Activated CD8-positive, alpha-beta T cell treated with anti-CD3 and anti-CD28 coated beads for 36 hours (primary cell): ENCODE measurements around the gene KCNN2. TPM values are rescaled to one million over a fixed set of nuclear protein-coding genes. Genes with fewer than 3 reads are reported as not detected.

ENCODE experiments used
- ATAC-seq: fragments of 200-7000 bp; cut with Tn5 transposase; one replicate; pipeline ENCODE4 v1.10.0; 2021; ENCODE audit warnings: mild to moderate bottlenecking, moderate library complexity
- CTCF ChIA-PET: fragments of 350-600 bp; sonication (Branson Sonifier 250); formaldehyde crosslinking; loops from one replicate; lab custom pipeline; 2021; ENCODE audit warnings: antibody characterized with exemption; lab: Charles Lee
- POLR2A ChIA-PET: fragments of 350-600 bp; sonication (Branson Sonifier 250); formaldehyde crosslinking; loops from one replicate; lab custom pipeline; 2021; ENCODE audit warnings: antibody characterized with exemption; lab: Charles Lee
- DNase-seq: peaks from one replicate; pipeline ENCODE4 v3.0.0-alpha.2; 2020
- H3K27ac Mint-ChIP-seq: one replicate; pipeline ENCODE4 v1.8.0; 2021; ENCODE audit warnings: mild to moderate bottlenecking, mixed read lengths
- H3K27me3 Mint-ChIP-seq: one replicate; pipeline ENCODE4 v1.8.0; 2021; ENCODE audit warnings: mixed read lengths
- H3K36me3 Mint-ChIP-seq: one replicate; pipeline ENCODE4 v1.8.0; 2021; ENCODE audit warnings: low read depth, mixed read lengths
- H3K4me1 Mint-ChIP-seq: one replicate; pipeline ENCODE4 v1.8.0; 2021; ENCODE audit warnings: low read depth, mixed read lengths
- H3K4me3 Mint-ChIP-seq: one replicate; pipeline ENCODE4 v1.8.0; 2021; ENCODE audit warnings: mild to moderate bottlenecking, moderate library complexity, mixed read lengths
- H3K9me3 Mint-ChIP-seq: one replicate; pipeline ENCODE4 v1.8.0; 2021; ENCODE audit warnings: mixed read lengths
- intact Hi-C: fragments of 100-400 bp; cut with micrococcal nuclease; formaldehyde crosslinking; loops from one replicate; pipeline ENCODE4 v1.10.0; 2022
- total RNA-seq, 2 experiments: library from RNA; stranded (reverse); gene quantifications; one replicate each; pipeline ENCODE4 v1.2.3, GENCODE V29; 2021
- TF ChIP-seq, protein P1 (sequence below): fragments of 200-600 bp; IDR thresholded peaks from one replicate; pipeline ENCODE4 v1.8.0; 2022; ENCODE audit warnings: antibody characterized with exemption, mild to moderate bottlenecking

KCNN2 gene
- total RNA-seq, 2 experiments from 2014 or later: not detected

DNA sequence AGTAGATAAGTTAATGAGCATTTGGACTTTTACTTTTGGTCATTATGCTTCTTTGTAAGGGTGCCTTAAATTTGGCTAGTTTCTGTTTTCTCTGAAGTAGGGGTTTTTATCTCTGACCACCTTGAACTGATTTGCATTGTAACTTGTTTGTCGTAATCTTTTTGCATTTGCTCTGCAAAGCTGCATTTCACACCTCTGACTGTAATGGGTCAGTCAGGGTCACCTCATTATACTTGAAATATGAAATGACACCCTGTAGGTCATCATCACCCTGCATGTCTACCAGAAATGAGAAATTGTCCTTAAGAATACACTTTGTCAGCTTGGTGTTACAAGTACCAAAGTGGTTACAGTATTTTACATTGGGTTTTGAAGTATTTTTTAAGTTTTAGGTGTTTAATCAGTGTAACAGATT is 74.0 kb downstream of the KCNN2 start:
- DNase-seq (no peak), ATAC-seq (no peak)
- intact Hi-C loops: no loop called here
- ChIA-PET CTCF (no interaction called here), POLR2A (no interaction called here)
- H3K27ac Mint-ChIP-seq: no peak overlapping the region
- no peaks in the 10 kb centered on the region for H3K9me3 Mint-ChIP-seq
- H3K27me3 Mint-ChIP-seq: peaks cover 12% of the 10 kb centered on the region
- H3K4me3 Mint-ChIP-seq: no peak overlapping the region
- TF ChIP-seq, protein P1, sequence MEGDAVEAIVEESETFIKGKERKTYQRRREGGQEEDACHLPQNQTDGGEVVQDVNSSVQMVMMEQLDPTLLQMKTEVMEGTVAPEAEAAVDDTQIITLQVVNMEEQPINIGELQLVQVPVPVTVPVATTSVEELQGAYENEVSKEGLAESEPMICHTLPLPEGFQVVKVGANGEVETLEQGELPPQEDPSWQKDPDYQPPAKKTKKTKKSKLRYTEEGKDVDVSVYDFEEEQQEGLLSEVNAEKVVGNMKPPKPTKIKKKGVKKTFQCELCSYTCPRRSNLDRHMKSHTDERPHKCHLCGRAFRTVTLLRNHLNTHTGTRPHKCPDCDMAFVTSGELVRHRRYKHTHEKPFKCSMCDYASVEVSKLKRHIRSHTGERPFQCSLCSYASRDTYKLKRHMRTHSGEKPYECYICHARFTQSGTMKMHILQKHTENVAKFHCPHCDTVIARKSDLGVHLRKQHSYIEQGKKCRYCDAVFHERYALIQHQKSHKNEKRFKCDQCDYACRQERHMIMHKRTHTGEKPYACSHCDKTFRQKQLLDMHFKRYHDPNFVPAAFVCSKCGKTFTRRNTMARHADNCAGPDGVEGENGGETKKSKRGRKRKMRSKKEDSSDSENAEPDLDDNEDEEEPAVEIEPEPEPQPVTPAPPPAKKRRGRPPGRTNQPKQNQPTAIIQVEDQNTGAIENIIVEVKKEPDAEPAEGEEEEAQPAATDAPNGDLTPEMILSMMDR: no peak
- no peaks in the 10 kb centered on the region for H3K36me3 Mint-ChIP-seq
- H3K4me1 Mint-ChIP-seq: no peaks in the 10 kb centered on the region

DNA sequence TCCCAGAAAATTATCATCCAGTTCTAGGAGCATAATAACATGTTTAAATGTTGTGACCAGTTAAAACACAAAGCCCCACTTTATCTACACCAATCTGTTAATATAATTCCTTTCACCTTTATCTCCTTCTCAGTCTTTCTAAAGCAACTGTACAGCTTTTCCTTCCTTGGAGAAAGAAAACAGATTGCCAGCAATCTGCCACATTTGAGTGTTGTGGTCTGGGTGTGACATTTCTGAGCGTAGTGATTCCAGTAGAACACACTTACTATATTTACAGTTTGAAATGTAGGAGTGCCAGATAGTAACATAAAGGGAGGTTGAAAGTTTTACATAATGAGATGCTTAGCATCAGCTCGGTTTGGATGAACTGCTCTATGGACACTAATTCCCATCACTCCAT is 76.1 kb downstream of the KCNN2 start:
- Mint-ChIP-seq H3K27ac (no peak overlapping the region), H3K4me1 (no peaks in the 10 kb centered on the region), H3K4me3 (no peak overlapping the region), H3K9me3 (no peaks in the 10 kb centered on the region), H3K36me3 (no peaks in the 10 kb centered on the region), H3K27me3 (peaks cover 15% of the 10 kb centered on the region)
- intact Hi-C loops: no loop called here
- ChIA-PET POLR2A (no interaction called here), CTCF (no interaction called here)
- DNase-seq (no peak), ATAC-seq (no peak)
- TF ChIP-seq, protein P1: no peak

DNA sequence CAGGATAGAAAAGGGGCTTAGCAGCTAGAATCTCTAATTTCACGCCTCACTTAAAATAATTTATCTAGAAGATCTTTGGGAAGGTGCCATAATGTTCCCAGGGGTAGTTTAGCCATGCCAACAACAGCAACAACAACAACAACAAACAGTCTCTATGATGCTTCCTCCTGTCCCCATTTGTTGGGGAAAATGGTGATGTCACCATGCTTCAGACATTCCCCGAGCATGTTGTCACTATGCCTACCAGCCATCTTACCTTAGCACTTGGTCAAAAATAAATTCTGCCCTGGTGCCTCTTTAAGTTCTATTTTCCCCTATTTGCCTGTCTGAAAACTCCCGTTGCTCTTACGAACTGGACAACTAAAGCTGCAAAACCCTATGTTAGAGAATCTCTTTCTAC is 76.6 kb downstream of the KCNN2 start:
- intact Hi-C loops: no loop called here
- ChIA-PET CTCF (interaction anchor here (1.0 kb wide), 1 partner anchor 12 kb away, joined by 4 read pairs; no protein-coding TSS in a partner anchor), POLR2A (no interaction called here)
- H3K27ac Mint-ChIP-seq: no peak overlapping the region
- no peaks in the 10 kb centered on the region for H3K36me3 Mint-ChIP-seq
- no peaks in the 10 kb centered on the region for H3K9me3 Mint-ChIP-seq
- H3K27me3 Mint-ChIP-seq: peaks cover 15% of the 10 kb centered on the region
- H3K4me1 Mint-ChIP-seq: no peaks in the 10 kb centered on the region
- DNase-seq: no peak
- no peak for ATAC-seq
- no peak overlapping the region for H3K4me3 Mint-ChIP-seq
- TF ChIP-seq, protein P1: no peak

DNA sequence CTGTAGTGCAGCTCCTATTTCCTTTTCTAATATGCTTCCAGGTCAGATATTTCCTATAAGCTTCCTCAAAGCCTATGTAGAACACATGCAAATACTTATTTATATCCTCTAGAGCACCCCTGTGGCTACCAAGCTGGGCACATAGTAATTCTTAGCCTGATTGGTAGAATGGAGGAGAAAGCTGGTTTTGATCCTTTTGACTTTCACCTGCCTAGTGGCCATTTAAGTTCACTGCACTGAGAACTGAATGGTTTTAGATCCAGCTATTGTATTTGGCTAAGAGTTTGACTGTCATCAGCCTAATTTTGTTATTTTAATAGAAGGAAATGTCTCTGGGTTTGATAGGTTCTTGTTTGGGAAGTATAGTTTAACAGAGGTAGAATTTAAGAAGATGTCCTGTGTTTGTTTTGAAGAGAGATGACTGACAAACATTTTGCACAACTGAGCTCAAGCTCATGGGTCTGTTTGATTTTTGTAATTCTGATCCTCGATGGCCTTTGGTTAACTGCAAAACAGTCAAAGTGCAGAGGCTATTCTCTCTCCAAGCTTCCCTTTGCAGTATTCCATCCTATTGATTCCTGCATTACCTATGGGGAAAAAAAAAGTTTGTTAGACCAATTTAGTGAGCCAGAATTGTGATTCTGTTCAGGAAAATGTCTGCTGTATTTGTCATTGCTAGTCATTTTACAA is 85.4 kb downstream of the KCNN2 start:
- ChIA-PET CTCF (interaction anchor here (0.8 to 1.9 kb wide), 5 partner anchors 9 to 835 kb away, joined by 3 to 8 read pairs (median 5); no protein-coding TSS in a partner anchor), POLR2A (no interaction called here)
- no peaks in the 10 kb centered on the region for H3K4me1 Mint-ChIP-seq
- H3K27ac Mint-ChIP-seq: no peak overlapping the region
- no peaks in the 10 kb centered on the region for H3K9me3 Mint-ChIP-seq
- H3K4me3 Mint-ChIP-seq: no peak overlapping the region
- no peaks in the 10 kb centered on the region for H3K36me3 Mint-ChIP-seq
- peaks cover 5% of the 10 kb centered on the region for H3K27me3 Mint-ChIP-seq
- intact Hi-C loops: no loop called here
- DNase-seq (no peak), ATAC-seq (no peak)
- TF ChIP-seq, protein P1: peak; percentile 16

DNA sequence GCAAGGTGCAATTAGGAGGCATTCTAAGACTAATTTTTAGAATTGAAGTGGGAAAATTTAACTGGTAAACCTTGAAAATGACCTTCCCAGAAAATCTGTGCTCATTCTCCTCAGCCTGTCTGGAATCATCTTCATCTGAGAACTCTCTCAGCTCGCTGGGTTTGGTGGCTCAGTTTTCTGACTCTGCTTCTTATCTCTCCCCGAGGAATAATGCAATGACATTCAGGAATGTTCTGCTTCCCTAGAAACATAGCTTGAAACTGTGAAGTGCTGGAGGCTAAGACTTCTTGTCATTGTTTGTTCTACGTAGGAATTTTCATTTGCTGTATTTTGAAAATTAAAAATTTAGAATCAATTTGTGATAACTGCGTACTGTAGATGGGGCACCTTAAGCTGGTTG is 86.6 kb downstream of the KCNN2 start:
- no peak overlapping the region for H3K4me3 Mint-ChIP-seq
- POLR2A ChIA-PET: no interaction called here
- H3K36me3 Mint-ChIP-seq: no peaks in the 10 kb centered on the region
- intact Hi-C loops: no loop called here
- DNase-seq (no peak), ATAC-seq (no peak)
- TF ChIP-seq, protein P1: no peak
- no peak overlapping the region for H3K27ac Mint-ChIP-seq
- H3K9me3 Mint-ChIP-seq: no peaks in the 10 kb centered on the region
- CTCF ChIA-PET: interaction anchor here (1.6 to 2.2 kb wide), 4 partner anchors 12 to 836 kb away, joined by 4 to 15 read pairs (median 6); no protein-coding TSS in a partner anchor
- peaks cover 1% of the 10 kb centered on the region for H3K27me3 Mint-ChIP-seq
- no peaks in the 10 kb centered on the region for H3K4me1 Mint-ChIP-seq
